Hepatocyte (in vitro differentiated cells): Measurements from ENCODE around the gene SEPTIN10.

Experiments
- CTCF ChIP-seq: fragments of 200-600 bp; sonication (generic); IDR thresholded peaks from 2 replicates; pipeline ENCODE4 v1.5.1; 2016; ENCODE audit warnings: antibody characterized with exemption, mild to moderate bottlenecking; ENCODE audit not compliant: poor library complexity
- EZH2 ChIP-seq: fragments of 200-600 bp; sonication (generic); IDR thresholded peaks from 2 replicates; pipeline ENCODE4 v1.6.1; 2016; ENCODE audit warnings: antibody characterized with exemption, mild to moderate bottlenecking, borderline replicate concordance
- EZH2phosphoT487 ChIP-seq: fragments of 200-600 bp; sonication (generic); IDR thresholded peaks from one replicate; pipeline ENCODE4 v1.6.1; 2018; ENCODE audit warnings: antibody characterized with exemption, mild to moderate bottlenecking, low read depth, moderate library complexity; ENCODE audit not compliant: unreplicated experiment, severe bottlenecking

GRCh38 chr2:109632158-109632789, 18.5 kb upstream of the SEPTIN10 start:
- TF ChIP-seq CTCF (no peak), EZH2 (no peak), EZH2phosphoT487 (no peak)
